ENCODE results near the gene SLC26A2.

GRCh38 chr5:149944666-149945065 lies 15.9 kb upstream of the SLC26A2 start, which contains the start of gene PDE6A:
- TF ChIP-seq CTCF (IDR thresholded peaks at IDR 0.05 in 2 of 3, conservative IDR thresholded peaks at IDR 0.05 in 1 of 3; ENCODE audit: control insufficient read depth in 2 of 3, extremely low read depth in 1 of 3, insufficient read depth in 1 of 3, low read depth in 3 of 3, low read length in 3 of 3) = no peak
- TF ChIP-seq TARDBP (IDR thresholded peaks at IDR 0.05; ENCODE audit: borderline replicate concordance) = no peak
- TF ChIP-seq IRF3 (IDR thresholded peaks at IDR 0.05) = no peak
- TF ChIP-seq EZH2 (IDR thresholded peaks at IDR 0.05; ENCODE audit: borderline replicate concordance, control insufficient read depth, low read depth, low read length) = no peak
- no peak for TF ChIP-seq POLR2A (IDR thresholded peaks at IDR 0.05; ENCODE audit: low read depth, low read length)
- TF ChIP-seq SP1 (IDR thresholded peaks at IDR 0.05; ENCODE audit: low read depth, low read length) = no peak
- TF ChIP-seq USF2 (IDR thresholded peaks at IDR 0.05; ENCODE audit: borderline replicate concordance, low read depth, low read length) = no peak
- no peak for TF ChIP-seq USF1 (IDR thresholded peaks at IDR 0.05; ENCODE audit: borderline replicate concordance, extremely low read length, insufficient read depth, low read depth, low read length)
- no peak for TF ChIP-seq HDAC2 (IDR thresholded peaks at IDR 0.05)
- TF ChIP-seq BMI1 (IDR thresholded peaks at IDR 0.05; ENCODE audit: borderline replicate concordance) = no peak
- TF ChIP-seq ZNF217 (IDR thresholded peaks at IDR 0.05) = no peak
- TF ChIP-seq JUNB (IDR thresholded peaks at IDR 0.05) = no peak
- TF ChIP-seq CHD1 (IDR thresholded peaks at IDR 0.05; ENCODE audit: low read depth, low read length) = no peak
